Activated naive CD4-positive, alpha-beta T cell treated with anti-CD3 and anti-CD28 coated beads for 36 hours (primary cell): ENCODE results near the gene SIRPB1. TPM values are rescaled to one million over a fixed set of nuclear protein-coding genes. Genes with fewer than 3 reads are reported as not detected.
"Not testable (repeated sequence)": the region's sequence is repeated elsewhere in the genome, so short reads cannot be mapped to it uniquely, and the experiment has no call there.

ENCODE experiments used
- CTCF ChIA-PET: fragments of 350-600 bp; sonication (Branson Sonifier 250); formaldehyde crosslinking; loops from one replicate; lab custom pipeline; 2021; ENCODE audit warnings: antibody characterized with exemption; lab: Charles Lee
- DNase-seq: peaks from one replicate; pipeline ENCODE4 v3.0.0-alpha.2; 2020
- H3K27ac Mint-ChIP-seq: one replicate; pipeline ENCODE4 v1.8.0; 2021; ENCODE audit warnings: mild to moderate bottlenecking, mixed read lengths
- H3K27me3 Mint-ChIP-seq: one replicate; pipeline ENCODE4 v1.8.0; 2021; ENCODE audit warnings: low read depth, mixed read lengths
- H3K36me3 Mint-ChIP-seq: one replicate; pipeline ENCODE4 v1.8.0; 2021; ENCODE audit warnings: low read depth, mixed read lengths
- H3K4me1 Mint-ChIP-seq: one replicate; pipeline ENCODE4 v1.8.0; 2021; ENCODE audit warnings: low read depth, mixed read lengths
- H3K4me3 Mint-ChIP-seq: one replicate; pipeline ENCODE4 v1.8.0; 2021; ENCODE audit warnings: mild to moderate bottlenecking, moderate library complexity, mixed read lengths
- H3K9me3 Mint-ChIP-seq: one replicate; pipeline ENCODE4 v1.8.0; 2021; ENCODE audit warnings: mixed read lengths
- intact Hi-C: fragments of 100-400 bp; cut with micrococcal nuclease; formaldehyde crosslinking; loops from one replicate; pipeline ENCODE4 v1.15.1; 2023
- total RNA-seq, 2 experiments: library from RNA; stranded (reverse); gene quantifications; one replicate each; pipeline ENCODE4 v1.2.3, GENCODE V29; 2021

SIRPB1 gene
- total RNA-seq, 2 experiments from 2014 or later = 1.4 to 2.0 TPM

DNA sequence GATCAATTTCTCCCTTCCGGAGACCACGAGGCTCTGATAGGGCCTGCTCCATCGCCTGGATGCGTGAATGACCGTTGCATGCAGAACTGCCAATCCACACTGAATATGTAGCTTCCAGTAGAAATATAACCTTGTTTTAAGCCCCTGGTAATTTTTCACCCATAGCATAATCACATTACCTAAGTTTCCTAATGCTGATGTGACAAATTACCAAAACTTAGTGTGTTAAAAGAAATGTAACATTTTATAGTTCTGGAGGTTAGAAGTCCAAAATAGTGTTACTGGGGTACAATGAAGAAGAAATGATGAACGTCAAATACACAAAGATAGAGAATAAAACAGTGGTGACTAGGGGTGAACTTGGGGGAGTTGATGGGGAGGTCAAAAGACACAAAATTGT is 40.3 kb downstream of the SIRPB1 start:
- CTCF ChIA-PET = no interaction called here
- no peak overlapping the region for H3K4me3 Mint-ChIP-seq
- H3K36me3 Mint-ChIP-seq = peaks cover 2% of the 10 kb centered on the region
- no peaks in the 10 kb centered on the region for H3K27me3 Mint-ChIP-seq
- H3K4me1 Mint-ChIP-seq = peaks cover 9% of the 10 kb centered on the region
- no peaks in the 10 kb centered on the region for H3K9me3 Mint-ChIP-seq
- no peak for DNase-seq
- intact Hi-C loops = loop anchor here (2.0 kb wide), 1 partner anchor 35 kb away; no protein-coding TSS in a partner anchor
- no peak overlapping the region for H3K27ac Mint-ChIP-seq

DNA sequence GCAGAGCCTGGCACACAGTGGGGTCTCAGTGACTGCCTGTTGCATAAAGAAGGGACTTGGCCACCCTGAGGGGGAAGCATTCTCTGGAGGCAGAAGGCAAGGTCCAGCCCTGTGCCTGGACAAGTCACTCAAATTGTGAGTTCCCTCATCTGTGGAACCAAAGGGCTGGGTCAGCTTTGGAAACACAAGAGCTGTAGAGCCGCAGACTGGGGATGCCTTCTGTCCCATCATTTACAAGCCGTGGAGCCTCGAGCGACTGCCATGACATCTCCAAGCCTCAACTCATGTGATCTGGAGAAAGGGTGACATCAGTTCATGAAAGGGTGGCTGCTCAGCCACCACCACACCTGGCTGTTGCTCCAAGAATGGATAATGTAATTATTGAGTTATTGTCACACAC is 41.9 kb downstream of the SIRPB1 start:
- CTCF ChIA-PET = interaction anchor here (1.2 kb wide), 3 partner anchors 109 to 199 kb away, joined by 3 to 5 read pairs (median 3); no protein-coding TSS in a partner anchor
- DNase-seq = no peak
- Mint-ChIP-seq H3K27me3 (no peaks in the 10 kb centered on the region), H3K4me1 (peaks cover 2% of the 10 kb centered on the region), H3K27ac (no peak overlapping the region), H3K4me3 (no peak overlapping the region), H3K36me3 (no peaks in the 10 kb centered on the region), H3K9me3 (no peaks in the 10 kb centered on the region)
- intact Hi-C loops = loop anchor here (2.0 kb wide), 1 partner anchor 37 kb away; no protein-coding TSS in a partner anchor

DNA sequence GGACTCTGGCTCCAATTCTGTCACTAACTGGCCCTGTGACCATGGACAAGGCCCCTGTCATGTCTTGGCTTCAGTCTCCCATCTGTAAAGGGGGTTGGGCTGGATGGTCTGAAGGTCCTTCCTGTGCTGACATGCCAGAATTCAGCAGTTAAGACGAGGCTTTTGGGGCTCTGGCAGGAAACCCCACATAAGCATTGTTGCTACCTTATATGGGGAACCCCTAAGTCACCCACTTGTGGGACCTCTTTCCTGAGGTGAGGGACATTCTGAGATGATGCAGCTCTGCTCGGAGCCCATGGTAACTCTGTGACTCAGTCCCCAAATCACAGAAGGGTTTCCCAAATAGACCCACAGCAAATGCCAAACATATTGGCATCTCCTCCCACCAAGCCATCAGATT is 42.5 kb downstream of the SIRPB1 start:
- H3K9me3 Mint-ChIP-seq, H3K27ac Mint-ChIP-seq, H3K4me1 Mint-ChIP-seq, H3K27me3 Mint-ChIP-seq, H3K36me3 Mint-ChIP-seq, DNase-seq, H3K4me3 Mint-ChIP-seq, intact Hi-C loops: not testable (repeated sequence)
- CTCF ChIA-PET = interaction anchor here (1.2 kb wide), 1 partner anchor 157 kb away, joined by 3 read pairs; no protein-coding TSS in a partner anchor

DNA sequence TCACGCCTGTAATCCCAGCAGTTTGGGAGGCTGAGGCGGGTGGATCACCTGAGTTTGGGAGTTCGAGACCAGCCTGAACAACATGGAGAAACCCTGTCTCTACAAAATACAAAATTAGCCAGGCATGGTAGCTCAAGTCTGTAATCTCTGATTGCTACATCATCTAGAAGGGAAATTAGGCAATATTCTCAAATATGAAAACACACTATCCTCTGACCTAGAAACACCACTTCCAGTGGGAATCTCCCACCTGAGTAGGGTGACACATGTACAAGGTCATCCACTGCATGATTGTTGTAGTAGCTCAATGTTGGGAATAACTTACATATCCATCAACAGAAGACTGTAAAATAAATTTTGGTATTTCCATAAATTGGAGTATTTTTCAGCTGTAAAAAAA is 43.2 kb downstream of the SIRPB1 start:
- Mint-ChIP-seq H3K4me1 (peaks cover 2% of the 10 kb centered on the region), H3K4me3 (no peak overlapping the region), H3K9me3 (no peaks in the 10 kb centered on the region), H3K27ac (no peak overlapping the region), H3K36me3 (no peaks in the 10 kb centered on the region), H3K27me3 (no peaks in the 10 kb centered on the region)
- intact Hi-C loops = no loop called here
- CTCF ChIA-PET = interaction anchor here (1.1 kb wide), 1 partner anchor 158 kb away, joined by 3 read pairs; no protein-coding TSS in a partner anchor
- DNase-seq = no peak

GRCh38 chr20:1576003-1576402 is 43.8 kb downstream of the SIRPB1 start:
- H3K4me3 Mint-ChIP-seq, H3K27me3 Mint-ChIP-seq, H3K9me3 Mint-ChIP-seq, H3K27ac Mint-ChIP-seq, intact Hi-C loops, H3K4me1 Mint-ChIP-seq, DNase-seq, H3K36me3 Mint-ChIP-seq: not testable (repeated sequence)
- CTCF ChIA-PET = interaction anchor here (1.1 kb wide), 1 partner anchor 159 kb away, joined by 3 read pairs; no protein-coding TSS in a partner anchor

DNA sequence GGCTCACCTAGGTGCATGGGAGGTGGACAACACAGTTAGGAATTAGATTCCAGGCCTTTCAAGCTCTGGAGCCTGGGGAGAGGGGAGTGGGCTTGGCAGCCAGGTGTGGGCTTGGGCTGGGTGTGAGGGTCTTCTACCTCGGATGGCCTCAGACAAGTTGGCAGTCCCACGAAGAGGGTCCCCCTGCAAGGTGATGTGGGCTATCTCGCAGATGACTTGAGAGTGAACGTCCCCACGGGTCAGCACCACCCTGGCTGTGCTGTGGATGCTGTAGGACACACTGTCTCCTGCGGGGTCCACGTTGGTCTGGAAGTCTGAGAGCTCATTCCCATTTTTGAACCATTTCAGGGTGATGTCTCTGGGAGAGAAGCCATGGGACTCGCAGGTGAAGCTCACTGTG is 48.2 kb downstream of the SIRPB1 start:
- H3K4me3 Mint-ChIP-seq, H3K36me3 Mint-ChIP-seq, DNase-seq, intact Hi-C loops, H3K27ac Mint-ChIP-seq, H3K9me3 Mint-ChIP-seq, H3K27me3 Mint-ChIP-seq, H3K4me1 Mint-ChIP-seq: not testable (repeated sequence)
- CTCF ChIA-PET = interaction anchor here (0.8 kb wide), 1 partner anchor 14 kb away, joined by 3 read pairs; the partner anchor contains the start of gene SIRPD

Other genes with a start within 250 kb of the SIRPB1 start
- gene FKBP1A, start 227.0 kb downstream of the SIRPB1 start, total RNA-seq = 100 to 1,000 TPM; 232 to 237 TPM
- 10 to 100 TPM; 80.4 to 84.1 TPM for gene NSFL1C, start 153.2 kb downstream of the SIRPB1 start, total RNA-seq
- gene SIRPB2, start 128.6 kb downstream of the SIRPB1 start, total RNA-seq = not detected
- gene SIRPD, start 62.3 kb downstream of the SIRPB1 start, total RNA-seq = not detected
- gene SIRPG, start 37.8 kb upstream of the SIRPB1 start, total RNA-seq = 10 to 100 TPM; 35.9 to 36.3 TPM